HepG2 (cell line): ENCODE data around the gene ZNF428. TPM values are rescaled to one million over a fixed set of nuclear protein-coding genes. Genes with fewer than 3 reads are reported as not detected.
A peak's percentile ranks its signal among the peaks of the same experiment; 100 is the strongest.

ENCODE experiments used
- ATAC-seq: fragments of 200-7000 bp; cut with Tn5 transposase; 3 replicates; pipeline ENCODE4 v1.9.1; 2020; ENCODE audit warnings: mild to moderate bottlenecking, moderate library complexity
- BruUV-seq: library from RNA; stranded (reverse); fragments of 400-500 nt; replicated peaks from 2 replicates; lab custom pipeline; 2021; lab: Mats Ljungman, UMichigan
- CTCF ChIA-PET: fragments of 300-600 bp; formaldehyde crosslinking; extraction: SDS; loops from one replicate; lab custom pipeline; 2021; ENCODE audit warnings: low total read pairs, inconsistent platforms, low intra/inter-chr PET ratio; lab: Yijun Ruan, JAX
- POLR2A ChIA-PET: fragments of 350-600 bp; sonication (Branson Sonifier 250); formaldehyde crosslinking; loops from one replicate; lab custom pipeline; 2020; ENCODE audit warnings: antibody characterized with exemption, inconsistent platforms; lab: Yijun Ruan, JAX
- DNase-seq: peaks from one replicate; pipeline ENCODE4 v3.0.0-alpha.2; 2015; ENCODE audit warnings: low spot score
- FAIRE-seq: peaks from 3 replicates; lab custom pipeline; 2011; peaks lifted over from hg19 to GRCh38; lab: Jason Lieb, UNC
- H2AFZ ChIP-seq: one replicate; pipeline ENCODE4 v1.6.1; 2011; ENCODE audit warnings: low read length, inconsistent platforms
- H3K27ac ChIP-seq: fragments of 300-600 bp; 3 replicates; pipeline ENCODE4 v1.8.0; 2011; ENCODE audit warnings: mixed run types, mild to moderate bottlenecking, mixed read lengths, low read length, inconsistent platforms; ENCODE audit not compliant: insufficient read depth; ENCODE audit errors: extremely low read length
- H3K27me3 ChIP-seq, 2 experiments: fragments of 200-600 bp in 1 of 2; 2 replicates in 1 of 2; 3 replicates in 1 of 2; pipeline versions ENCODE4 v1.6.0 to v1.8.0; 2011; ENCODE audit warnings: low read length in 2 of 2, mild to moderate bottlenecking in 2 of 2, moderate library complexity in 2 of 2, inconsistent platforms in 1 of 2; ENCODE audit not compliant: insufficient read depth in 2 of 2, control insufficient read depth in 1 of 2
- H3K36me3 ChIP-seq, 2 experiments: fragments of 200-600 bp in 1 of 2; replicated peaks in 1 of 2; 2 replicates in 1 of 2; 3 replicates in 1 of 2; pipeline versions ENCODE4 v1.5.1 to v1.8.0; 2011; ENCODE audit warnings: low read length in 2 of 2, inconsistent platforms in 1 of 2; ENCODE audit not compliant: insufficient read depth in 2 of 2, control insufficient read depth in 1 of 2
- H3K4me1 ChIP-seq: 2 replicates; pipeline ENCODE4 v1.5.1; 2012; ENCODE audit warnings: low read length, inconsistent platforms; ENCODE audit not compliant: insufficient read depth
- H3K4me2 ChIP-seq: 2 replicates; pipeline ENCODE4 v1.6.0; 2011; ENCODE audit warnings: low read depth, low read length, inconsistent platforms
- H3K4me3 ChIP-seq, 3 experiments: fragments of 200-600 bp in 1 of 3; sonication (generic), shearing (Covaris generic) in 1 of 3; replicated peaks in 1 of 3; 2 replicates each; pipeline ENCODE4 v1.5.1; 2011 to 2016; ENCODE audit warnings: low read length in 3 of 3, inconsistent platforms in 2 of 3, low read depth in 2 of 3, mild to moderate bottlenecking in 2 of 3, control low read depth in 1 of 3, mixed read lengths in 1 of 3; ENCODE audit not compliant: insufficient read depth in 1 of 3
- H3K79me2 ChIP-seq: one replicate; pipeline ENCODE4 v1.6.1; 2011; ENCODE audit warnings: low read length, inconsistent platforms; ENCODE audit not compliant: insufficient read depth
- H3K9ac ChIP-seq: 2 replicates; pipeline ENCODE4 v1.6.0; 2011; ENCODE audit warnings: mild to moderate bottlenecking, low read depth, low read length, inconsistent platforms; ENCODE audit not compliant: insufficient read depth
- H3K9me3 ChIP-seq: 2 replicates; pipeline ENCODE4 v1.5.1; 2012; ENCODE audit warnings: mild to moderate bottlenecking, low read length
- H4K20me1 ChIP-seq: 2 replicates; pipeline ENCODE4 v1.6.0; 2011; ENCODE audit warnings: inconsistent platforms, mild to moderate bottlenecking, low read length, moderate library complexity; ENCODE audit not compliant: insufficient read depth
- AGO2 ChIP-seq: fragments of 200-400 bp; formaldehyde crosslinking; optimal IDR thresholded peaks from 2 replicates; pipeline ENCODE3; 2017; ENCODE audit warnings: mild to moderate bottlenecking, low read depth, low read length, moderate library complexity
- CEBPB ChIP-seq: IDR thresholded peaks from 2 replicates; pipeline ENCODE4 v1.6.1; 2011; ENCODE audit warnings: low read depth, low read length, improper control_type of control experiment, borderline replicate concordance
- MYNN ChIP-seq: sonication (generic); formaldehyde crosslinking; IDR thresholded peaks from 2 replicates; pipeline ENCODE4 v1.4.0; 2020; ENCODE audit warnings: mild to moderate bottlenecking, low read depth, missing genetic modification reagents
- PTBP1 ChIP-seq: fragments of 200-400 bp; formaldehyde crosslinking; IDR thresholded peaks from 2 replicates; pipeline ENCODE4 v1.6.1; 2018; ENCODE audit warnings: low read length, low read depth; ENCODE audit not compliant: poor library complexity, severe bottlenecking
- ZNF629 ChIP-seq: sonication (generic); formaldehyde crosslinking; conservative IDR thresholded peaks from 2 replicates; pipeline ENCODE4 v1.5.0; 2020; ENCODE audit warnings: missing genetic modification reagents
- ZSCAN31 ChIP-seq: sonication (generic); formaldehyde crosslinking; IDR thresholded peaks from 2 replicates; pipeline ENCODE4 v1.5.0; 2020; ENCODE audit warnings: low read depth, mild to moderate bottlenecking, missing genetic modification reagents
- WGBS: methylation state at CpG from one replicate; pipeline ENCODE4 v1.1.6; 2017; ENCODE audit warnings: low lambda C conversion rate; 5-methylcytosine and 5-hydroxymethylcytosine counted together
- in situ Hi-C: cut with HindIII; loops from 2 replicates; pipeline ENCODE4 v1.10.0; 2017; ENCODE audit warnings: low pct_unique_long_range_greater_than_20kb; ENCODE audit not compliant: extremely low pct_ligation_motif_present
- intact Hi-C: fragments of 100-400 bp; cut with micrococcal nuclease; formaldehyde crosslinking; loops from one replicate; pipeline ENCODE4 v1.10.0; 2022; ENCODE audit not compliant: unreplicated experiment
- polyA plus RNA-seq, 8 experiments: library from polyadenylated mRNA; depleted of rRNA in 3 of 8; stranded (reverse) in 7 of 8; unstranded in 1 of 8; fragments of >200 nt; fragmentation: Illumina TruSeq in 4 of 8; extraction: Trizol in 4 of 8; gene quantifications; 2 replicates each; pipeline versions ENCODE4 v1.2.1 to v1.2.3, GENCODE V29; 2011 to 2016; ENCODE audit warnings: low read depth in 4 of 8, missing spikeins in 1 of 8, mixed read lengths in 1 of 8; ENCODE audit not compliant: insufficient read depth in 1 of 8
- total RNA-seq, 5 experiments: library from RNA; depleted of rRNA; stranded (reverse); fragments of >200 nt; fragmentation: Illumina TruSeq; extraction: Trizol; gene quantifications; 2 replicates each; pipeline ENCODE4 v1.2.3, GENCODE V29; 2016; ENCODE audit warnings: low read depth in 1 of 5

The ZNF428 gene
- total and polyA plus RNA-seq, 2 of the 13 experiments (the other 11 are each of a cell fraction or from before 2014, with no cell fraction given), result 10.4 to 26.9 TPM

DNA sequence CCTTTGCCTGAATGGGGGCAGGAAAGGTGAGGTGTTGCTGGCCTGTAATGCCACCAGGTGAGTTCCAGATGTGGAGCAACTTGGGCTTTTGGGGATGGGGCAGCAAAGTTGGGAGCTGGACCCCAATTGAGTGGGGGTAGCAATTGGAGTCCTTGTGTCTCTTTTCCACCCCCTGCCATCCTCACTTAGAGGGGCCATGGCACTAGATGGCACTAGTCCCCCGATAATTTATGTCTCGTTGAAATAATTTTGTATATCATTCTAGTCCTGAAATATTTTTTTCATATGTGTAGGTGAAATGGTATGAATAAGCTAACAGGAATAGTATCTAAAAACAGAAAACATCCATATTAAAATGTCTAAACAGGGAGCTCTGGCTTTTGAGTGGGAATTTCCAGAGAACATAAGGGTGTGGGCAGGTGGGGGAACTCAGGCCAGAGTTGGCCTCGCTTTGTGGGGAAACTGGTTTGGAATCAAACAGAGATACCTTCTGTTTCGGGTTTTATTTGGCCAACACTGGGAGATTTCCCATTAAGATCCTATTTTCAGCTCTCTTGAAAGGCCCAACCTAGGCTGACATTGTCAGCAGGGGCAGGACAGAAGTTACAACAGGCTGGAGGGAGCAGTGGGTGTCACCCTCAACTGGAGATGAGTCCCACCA lies 19.7 kb downstream of the ZNF428 start:
- no peak overlapping the region for H3K4me3 ChIP-seq
- TF ChIP-seq MYNN (CRISPR knock-in tag) (no peak), CEBPB (no peak)
- TF ChIP-seq, all 625 proteins: peak for 0
- peaks cover 5 to 28% of the 10 kb centered on the region in 2 experiments; a peak in 3 of 5 replicates for H3K36me3 ChIP-seq
- ChIA-PET CTCF (no interaction called here), POLR2A (no interaction called here)
- 94% methylated on average over 4 of the region's 4 CpGs for WGBS
- no peaks in the 10 kb centered on the region for H4K20me1 ChIP-seq
- H3K79me2 ChIP-seq, result peaks cover 22% of the 10 kb centered on the region
- no peak overlapping the region for H3K9ac ChIP-seq
- H3K4me2 ChIP-seq, result no peak overlapping the region
- intact Hi-C loops, result loop anchor here (10.0 kb wide), 1 partner anchor 75 kb away; the partner anchor contains the start of gene ETHE1
- in situ Hi-C loops, result loop anchor here (5.0 kb wide), 1 partner anchor 53 kb away; no protein-coding TSS in a partner anchor
- no peaks in the 10 kb centered on the region; a peak in 1 of 5 replicates for H3K27me3 ChIP-seq
- ATAC-seq (no peak), FAIRE-seq (no peak), DNase-seq (no peak)
- H3K9me3 ChIP-seq, result no peaks in the 10 kb centered on the region
- H2AFZ ChIP-seq, result no peak overlapping the region
- BruUV-seq, result TSS peak; percentile 27
- peaks cover 11% of the 10 kb centered on the region for H3K4me1 ChIP-seq
- no peak overlapping the region for H3K27ac ChIP-seq

DNA sequence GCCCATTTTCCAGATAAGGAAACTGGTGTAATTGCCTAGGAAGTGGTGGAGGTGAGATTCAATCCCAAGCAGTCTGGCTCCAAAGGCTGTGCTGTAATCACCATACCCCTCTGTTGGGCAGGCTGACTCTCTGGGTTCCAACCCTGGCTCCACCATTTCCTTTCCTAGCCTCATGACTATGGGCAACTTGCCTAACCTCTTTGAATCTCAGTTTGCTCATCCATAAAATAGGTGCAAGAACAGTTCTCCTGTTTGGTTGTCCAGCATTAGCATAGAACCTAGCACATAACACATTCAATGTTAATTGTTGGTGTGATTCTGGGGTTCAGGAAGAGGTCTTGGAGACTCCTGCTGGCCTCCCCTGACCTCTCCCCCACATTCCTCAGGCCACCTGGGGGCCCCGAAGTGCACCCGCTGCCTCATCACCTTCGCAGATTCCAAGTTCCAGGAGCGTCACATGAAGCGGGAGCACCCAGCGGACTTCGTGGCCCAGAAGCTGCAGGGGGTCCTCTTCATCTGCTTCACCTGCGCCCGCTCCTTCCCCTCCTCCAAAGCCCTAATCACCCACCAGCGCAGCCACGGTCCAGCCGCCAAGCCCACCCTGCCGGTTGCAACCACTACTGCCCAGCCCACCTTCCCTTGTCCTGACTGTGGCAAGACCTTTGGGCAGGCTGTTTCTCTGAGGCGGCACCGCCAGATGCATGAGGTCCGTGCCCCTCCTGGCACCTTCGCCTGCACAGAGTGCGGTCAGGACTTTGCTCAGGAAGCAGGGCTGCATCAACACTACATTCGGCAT lies 20.8 kb downstream of the ZNF428 start:
- DNase-seq (no peak), FAIRE-seq (no peak), ATAC-seq (no peak)
- H3K4me2 ChIP-seq, result no peak overlapping the region
- peaks cover 2% of the 10 kb centered on the region; the same call in 1 of the 2 replicates for H4K20me1 ChIP-seq
- WGBS, result 97% methylated on average over 11 of the region's 19 CpGs
- H3K79me2 ChIP-seq, result peaks cover 27% of the 10 kb centered on the region
- in situ Hi-C loops (loop anchor here (5.0 kb wide), 1 partner anchor 54 kb away; no protein-coding TSS in a partner anchor), intact Hi-C loops (loop anchor here (10.0 kb wide), 1 partner anchor 74 kb away; the partner anchor contains the start of gene ETHE1)
- ChIA-PET CTCF (no interaction called here), POLR2A (interaction anchor here (0.5 kb wide), 1 partner anchor 10 kb away, joined by 3 read pairs; no protein-coding TSS in a partner anchor)
- no peak for TF ChIP-seq ZSCAN31 (CRISPR knock-in tag)
- TF ChIP-seq PTBP1, result no peak
- TF ChIP-seq ZNF629 (CRISPR knock-in tag), result peak; percentile 81
- peak; percentile 38 for TF ChIP-seq AGO2
- no peaks in the 10 kb centered on the region for H3K9me3 ChIP-seq
- H3K4me3 ChIP-seq, result no peak overlapping the region
- BruUV-seq, result no TSS peak
- no peak overlapping the region for H2AFZ ChIP-seq
- peaks cover 5 to 28% of the 10 kb centered on the region in 2 experiments; a peak in 4 of 5 replicates for H3K36me3 ChIP-seq
- no peak overlapping the region for H3K9ac ChIP-seq
- H3K27me3 ChIP-seq, result no peaks in the 10 kb centered on the region; a peak in 1 of 5 replicates
- H3K4me1 ChIP-seq, result peaks cover 19% of the 10 kb centered on the region
- no peak overlapping the region for H3K27ac ChIP-seq
